ENCODE results near the gene CBARP. TPM values are rescaled to one million over a fixed set of nuclear protein-coding genes. Genes with fewer than 3 reads are reported as not detected.
A peak's percentile ranks its signal among the peaks of the same experiment; 100 is the strongest.

CBARP gene
- 1 to 10 TPM in 3 of 4 donors, under 1 TPM in 1; 0.38 to 1.6 (median 1.2) TPM for total RNA-seq

- no peak for TF ChIP-seq POLR2A (IDR thresholded peaks at IDR 0.05)
- TF ChIP-seq CTCF (IDR thresholded peaks at IDR 0.05): no peak
- H3K27ac ChIP-seq: peak within 1 kb of the TSS; percentile 21 to 99 (median 61)
- WGBS, 2 donors: 3% methylated on average over 10 of the region's 87 CpGs; no CpG with 5 or more reads in 1 of the 2 donors
Measured at GRCh38 chr19:1237754-1238368, at the start of gene CBARP. Gene CBARP, minus strand, starts transcription at chr19:1238005. Its CDS starts 1,905 bp downstream, at chr19:1236100.

DNA sequence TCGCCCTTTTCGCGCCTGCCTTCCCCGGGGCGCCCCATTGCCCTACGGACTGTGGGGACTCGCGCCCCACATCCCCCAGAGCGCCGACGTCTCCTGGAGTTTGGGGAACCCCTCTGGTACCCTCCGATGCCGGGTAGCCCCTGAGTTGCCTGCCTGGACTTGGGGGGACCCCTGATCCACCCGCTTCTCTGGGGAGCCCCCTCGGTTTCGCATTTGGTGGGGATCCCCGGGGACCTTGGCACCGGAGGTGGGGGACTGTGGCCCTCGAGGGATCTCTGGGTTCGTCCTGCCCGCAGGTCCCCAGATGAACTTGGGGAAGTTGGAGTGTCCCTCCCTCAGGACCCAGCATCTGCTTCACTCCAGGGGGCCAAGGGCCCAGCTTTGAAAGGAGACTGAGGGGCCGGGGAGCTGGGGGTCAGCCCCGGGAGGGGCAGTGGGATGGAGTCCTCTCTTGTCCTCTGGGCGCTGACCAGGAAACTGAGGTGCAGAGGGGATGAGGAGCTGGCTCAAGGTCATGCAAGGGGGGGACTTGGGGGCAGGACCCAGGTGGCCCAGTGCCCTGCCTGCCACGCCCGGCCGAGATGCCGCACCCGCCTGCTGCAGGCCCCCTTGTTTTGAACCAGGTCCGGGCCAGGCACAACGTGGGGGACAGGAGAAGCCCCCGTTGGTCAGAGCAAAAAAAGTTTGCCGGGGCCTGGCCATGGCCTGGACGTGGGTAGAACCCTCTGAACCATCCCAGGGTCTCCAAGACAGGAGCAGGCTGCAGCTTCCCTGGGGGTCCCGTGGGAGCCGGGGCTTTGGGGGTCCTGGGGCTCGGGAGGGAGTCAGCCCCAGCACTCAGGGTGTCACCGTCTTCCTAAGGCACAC, 48.9 kb upstream of the CBARP start:
- no peak for DNase-seq
- H3K4me1 ChIP-seq: peaks cover 7 to 52% (median 22%) of the 10 kb centered on the region in 3 donors
- H3K36me3 ChIP-seq: no peaks in the 10 kb centered on the region
- H3K27ac ChIP-seq: no peak overlapping the region
- WGBS, 2 donors: 26% methylated on average over 8 of the region's 38 CpGs; no CpG with 5 or more reads in 1 of the 2 donors
- intact Hi-C loops (cut with DNase I): loop anchor here (10.0 kb wide), 1 partner anchor 168 kb away; the partner anchor contains the start of gene APC2
- TF ChIP-seq POLR2A (IDR thresholded peaks at IDR 0.05) (no peak), CTCF (IDR thresholded peaks at IDR 0.05) (no peak)
- peaks cover 15 to 90% (median 26%) of the 10 kb centered on the region in 4 donors for H3K27me3 ChIP-seq
- peak overlapping the region in 2 of 4 donors; percentile 38 to 57 for H3K4me3 ChIP-seq
- no peaks in the 10 kb centered on the region for H3K9me3 ChIP-seq

More at GRCh38 chr19:1237754-1238368, at the start of gene CBARP:
- peak within 1 kb of the TSS; percentile 52 to 75 (median 62) for H3K4me3 ChIP-seq
- no peaks in the 10 kb centered on the region for H3K36me3 ChIP-seq
- intact Hi-C loops (cut with DNase I): no loop called here
- peaks cover 41 to 91% (median 55%) of the 10 kb centered on the region in 3 donors for H3K4me1 ChIP-seq
- peaks cover 0 to 13% (median 0%) of the 10 kb centered on the region in 4 donors for H3K27me3 ChIP-seq
- DNase-seq: no peak
- no peaks in the 10 kb centered on the region for H3K9me3 ChIP-seq

- Histone ChIP-seq H3K27me3 (peaks cover 15 to 81% (median 24%) of the 10 kb centered on the region in 4 donors), H3K4me3 (peak within 1 kb of the TSS in 2 of 4 donors; percentile 38 to 57), H3K27ac (peak within 1 kb of the TSS; percentile 5 to 72 (median 62)), H3K4me1 (peaks cover 7 to 50% (median 22%) of the 10 kb centered on the region in 3 donors), H3K9me3 (no peaks in the 10 kb centered on the region), H3K36me3 (no peaks in the 10 kb centered on the region)
- no peak for DNase-seq
- no CpG with 5 or more reads among the region's 113 CpGs for WGBS, 2 donors
- no peak for TF ChIP-seq CTCF (IDR thresholded peaks at IDR 0.05)
- intact Hi-C loops (cut with DNase I): loop anchor here (10.0 kb wide), 1 partner anchor 169 kb away; the partner anchor contains the start of gene APC2
Measured at GRCh38 chr19:1285737-1286360, 48.0 kb upstream of the CBARP start, which contains the start of gene EFNA2. Gene EFNA2, plus strand, starts transcription at chr19:1285873. Its CDS starts 296 bp downstream, at chr19:1286169.

- Histone ChIP-seq H3K27me3 (peaks cover 15 to 74% (median 23%) of the 10 kb centered on the region in 4 donors), H3K9me3 (no peaks in the 10 kb centered on the region), H3K27ac (peak overlapping the region; percentile 5 to 72 (median 62)), H3K4me3 (peak overlapping the region in 1 of 4 donors; percentile 57), H3K4me1 (peaks cover 7 to 51% (median 22%) of the 10 kb centered on the region in 3 donors), H3K36me3 (no peaks in the 10 kb centered on the region)
- 67 to 100% methylated on average over 1 to 8 of the region's 51 CpGs for WGBS, 2 donors
- no peak for DNase-seq
- intact Hi-C loops (cut with DNase I): loop anchor here (10.0 kb wide), 1 partner anchor 170 kb away; the partner anchor contains the start of gene APC2
- TF ChIP-seq CTCF (IDR thresholded peaks at IDR 0.05): no peak
- TF ChIP-seq POLR2A (IDR thresholded peaks at IDR 0.05): no peak
Measured at GRCh38 chr19:1284979-1285736, 47.4 kb upstream of the CBARP start.
